HG03060 (cell line): ENCODE measurements around the gene RIMBP3C.
"Not testable (repeated sequence)": the region's sequence is repeated elsewhere in the genome, so short reads cannot be mapped to it uniquely, and the experiment has no call there.

Experiments used
- ATAC-seq: cut with Tn5 transposase; IDR thresholded peaks from one replicate; pipeline ENCODE4 v1.9.1; 2021; ENCODE audit warnings: low read depth, moderate number of reproducible peaks; ENCODE audit not compliant: unreplicated experiment

RIMBP3C gene

GRCh38 chr22:21579474-21579851, 28.2 kb upstream of the RIMBP3C start:
- ATAC-seq = no peak

- ATAC-seq = no peak
Measured at GRCh38 chr22:21573750-21574494, 22.7 kb upstream of the RIMBP3C start.

- ATAC-seq = no peak
Measured at GRCh38 chr22:21573293-21573734, 22.1 kb upstream of the RIMBP3C start.

- ATAC-seq = no peak
Measured at GRCh38 chr22:21571679-21572078, 20.4 kb upstream of the RIMBP3C start.

- no peak for ATAC-seq
Measured at GRCh38 chr22:21570398-21570797, 19.1 kb upstream of the RIMBP3C start.

GRCh38 chr22:21569459-21570170, 18.4 kb upstream of the RIMBP3C start:
- no peak for ATAC-seq

- not testable (repeated sequence) for ATAC-seq
Measured at GRCh38 chr22:21569076-21569427, 17.8 kb upstream of the RIMBP3C start.

- no peak for ATAC-seq
Measured at GRCh38 chr22:21568347-21569075, 17.2 kb upstream of the RIMBP3C start.

- no peak for ATAC-seq
Measured at GRCh38 chr22:21567456-21568346, 16.4 kb upstream of the RIMBP3C start, which contains the start of gene UBE2L3. TSS of gene UBE2L3 (plus strand) at chr22:21567714. CDS start at chr22:21567745, 31 bp downstream.

GRCh38 chr22:21564411-21564810, 13.2 kb upstream of the RIMBP3C start:
- ATAC-seq = no peak

- ATAC-seq = no peak
Measured at GRCh38 chr22:21563912-21564311, 12.7 kb upstream of the RIMBP3C start.

- not testable (repeated sequence) for ATAC-seq
Measured at GRCh38 chr22:21560657-21561056, 9.4 kb upstream of the RIMBP3C start.

GRCh38 chr22:21559345-21560125, 8.3 kb upstream of the RIMBP3C start:
- ATAC-seq = not testable (repeated sequence)

GRCh38 chr22:21550678-21551047, 598 bp downstream of the RIMBP3C start:
- ATAC-seq = not testable (repeated sequence)

- not testable (repeated sequence) for ATAC-seq
Measured at GRCh38 chr22:21550008-21550677, 1.1 kb downstream of the RIMBP3C start.

GRCh38 chr22:21549558-21549957, 1.7 kb downstream of the RIMBP3C start:
- not testable (repeated sequence) for ATAC-seq

GRCh38 chr22:21544432-21545322, 6.6 kb downstream of the RIMBP3C start:
- ATAC-seq = not testable (repeated sequence)

- not testable (repeated sequence) for ATAC-seq
Measured at GRCh38 chr22:21539862-21540261, 11.4 kb downstream of the RIMBP3C start.
